NB4 (cell line): ENCODE data around the gene INPP5A.

Experiments used
- CTCF ChIP-seq: IDR thresholded peaks from one replicate; pipeline ENCODE4 v1.5.1; 2012; ENCODE audit warnings: low read depth, low read length
- MAX ChIP-seq: IDR thresholded peaks from 2 replicates; pipeline ENCODE4 v1.6.1; 2011; ENCODE audit warnings: low read depth, low read length
- POLR2A ChIP-seq: IDR thresholded peaks from 2 replicates; pipeline ENCODE4 v1.6.1; 2011; ENCODE audit warnings: mild to moderate bottlenecking; ENCODE audit not compliant: insufficient read length; ENCODE audit errors: extremely low read depth

- TF ChIP-seq CTCF (no peak), POLR2A (no peak), MAX (no peak)
Observed at GRCh38 chr10:132640326-132641125, 102.9 kb downstream of the INPP5A start.
